ENCODE data around the gene GATB.

GATB gene

DNA sequence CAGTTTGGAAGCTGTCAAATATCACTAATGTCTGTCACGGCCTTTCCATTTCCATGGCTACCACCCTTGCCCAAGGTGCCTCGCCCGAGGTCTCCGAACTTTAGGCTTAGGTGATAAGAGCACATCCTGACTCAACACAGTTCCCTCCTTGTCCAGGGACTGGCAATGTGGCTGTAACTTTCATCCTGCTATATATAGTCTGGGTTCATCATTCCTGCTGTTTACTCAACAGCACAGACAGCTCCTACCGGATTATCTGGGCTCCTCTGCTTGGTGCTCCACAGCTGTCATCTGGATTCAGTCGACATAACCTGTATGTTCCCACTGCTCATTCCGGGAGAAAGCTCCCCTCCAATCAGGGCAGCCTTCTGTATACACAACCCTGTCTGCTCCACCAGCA is 51.2 kb downstream of the GATB start:
- no peaks in the 10 kb centered on the region for H3K36me3 ChIP-seq (ENCODE audit: insufficient read depth, low read depth, low read length)
- no peak overlapping the region for H3K27ac ChIP-seq (ENCODE audit: low read length)
- no peaks in the 10 kb centered on the region for H3K27me3 ChIP-seq (ENCODE audit: insufficient read depth, low read length)
- no peak overlapping the region for H3K9ac ChIP-seq (ENCODE audit: low read depth, low read length)
- no peaks in the 10 kb centered on the region for H3K4me1 ChIP-seq (ENCODE audit: insufficient read depth, low read length)
- no peak overlapping the region for H3K4me3 ChIP-seq (ENCODE audit: low read length)
- no peaks in the 10 kb centered on the region for H3K9me3 ChIP-seq (ENCODE audit: insufficient read depth, low read depth, low read length)

DNA sequence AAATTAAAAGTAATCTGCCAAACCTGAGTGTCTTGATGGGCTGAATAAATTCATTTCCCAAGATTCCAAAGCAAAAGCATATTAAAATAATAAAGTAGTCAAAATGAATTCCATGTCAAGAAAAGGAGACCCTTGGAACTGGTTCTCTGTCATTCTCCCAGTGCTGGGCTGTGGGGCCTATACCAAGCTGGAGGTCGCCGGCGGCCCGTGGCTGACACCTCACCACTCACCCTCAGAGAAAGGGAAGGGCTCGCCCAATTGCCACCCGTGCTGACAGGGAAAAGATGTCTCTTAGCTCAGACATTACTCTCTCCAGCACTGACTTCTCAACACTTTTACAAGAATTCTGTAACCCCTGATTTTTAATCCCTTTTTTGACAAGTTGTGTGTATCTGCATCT is 51.7 kb downstream of the GATB start:
- H3K4me3 ChIP-seq (ENCODE audit: low read length): no peak overlapping the region
- H3K27me3 ChIP-seq (ENCODE audit: insufficient read depth, low read length): no peaks in the 10 kb centered on the region
- no peaks in the 10 kb centered on the region for H3K9me3 ChIP-seq (ENCODE audit: insufficient read depth, low read depth, low read length)
- no peak overlapping the region for H3K9ac ChIP-seq (ENCODE audit: low read depth, low read length)
- H3K36me3 ChIP-seq (ENCODE audit: insufficient read depth, low read depth, low read length): no peaks in the 10 kb centered on the region
- no peak overlapping the region for H3K27ac ChIP-seq (ENCODE audit: low read length)
- H3K4me1 ChIP-seq (ENCODE audit: insufficient read depth, low read length): no peaks in the 10 kb centered on the region

DNA sequence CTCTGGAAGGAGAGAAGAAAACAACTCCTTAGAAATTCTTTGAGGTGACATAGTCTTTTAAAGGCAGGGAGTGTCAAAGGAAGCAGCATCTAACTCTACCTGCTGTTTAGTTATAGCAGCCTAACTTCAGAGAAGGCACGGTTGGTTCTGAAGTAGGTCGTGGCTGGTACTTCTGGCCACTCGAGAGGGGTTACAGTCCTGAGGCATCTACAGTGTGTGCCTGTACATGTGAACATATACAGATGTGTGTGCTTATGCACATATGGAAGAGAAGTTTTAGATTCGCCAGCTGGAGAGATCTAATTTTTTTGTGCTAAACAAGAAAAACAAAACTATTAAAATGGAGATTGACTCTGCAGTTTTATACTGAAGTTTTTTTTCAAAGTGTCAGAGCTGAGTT is 52.7 kb downstream of the GATB start:
- H3K27me3 ChIP-seq (ENCODE audit: insufficient read depth, low read length): no peaks in the 10 kb centered on the region
- H3K27ac ChIP-seq (ENCODE audit: low read length): no peak overlapping the region
- no peaks in the 10 kb centered on the region for H3K4me1 ChIP-seq (ENCODE audit: insufficient read depth, low read length)
- H3K9me3 ChIP-seq (ENCODE audit: insufficient read depth, low read depth, low read length): no peaks in the 10 kb centered on the region
- 0 out of 2 replicates have a peak, but pooled peaks cover 5% of the 10 kb centered on the region for H3K36me3 ChIP-seq (ENCODE audit: insufficient read depth, low read depth, low read length)
- no peak overlapping the region for H3K9ac ChIP-seq (ENCODE audit: low read depth, low read length)
- H3K4me3 ChIP-seq (ENCODE audit: low read length): no peak overlapping the region

DNA sequence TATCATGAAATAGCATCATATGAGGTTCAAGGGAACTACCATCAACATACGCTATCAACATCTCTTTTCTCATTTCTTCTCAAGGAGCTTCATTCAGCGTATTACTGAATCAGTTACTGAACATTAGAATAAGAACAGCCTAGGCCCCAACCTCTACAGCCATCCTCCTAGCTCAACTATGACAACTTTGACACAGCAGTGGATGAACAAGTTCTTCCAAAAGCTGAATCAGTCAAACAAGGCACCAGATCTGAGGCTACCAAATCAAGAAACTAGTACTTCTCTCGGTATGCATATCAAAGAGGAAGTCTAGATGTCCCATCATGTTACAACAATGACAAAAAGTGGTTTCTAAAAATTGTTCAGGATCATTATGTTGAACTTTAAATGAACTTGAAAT is 57.4 kb downstream of the GATB start:
- H3K36me3 ChIP-seq (ENCODE audit: insufficient read depth, low read depth, low read length): peaks cover 9% of the 10 kb centered on the region; the same call in 1 of the 2 replicates
- no peaks in the 10 kb centered on the region for H3K27me3 ChIP-seq (ENCODE audit: insufficient read depth, low read length)
- no peak overlapping the region for H3K27ac ChIP-seq (ENCODE audit: low read length)

DNA sequence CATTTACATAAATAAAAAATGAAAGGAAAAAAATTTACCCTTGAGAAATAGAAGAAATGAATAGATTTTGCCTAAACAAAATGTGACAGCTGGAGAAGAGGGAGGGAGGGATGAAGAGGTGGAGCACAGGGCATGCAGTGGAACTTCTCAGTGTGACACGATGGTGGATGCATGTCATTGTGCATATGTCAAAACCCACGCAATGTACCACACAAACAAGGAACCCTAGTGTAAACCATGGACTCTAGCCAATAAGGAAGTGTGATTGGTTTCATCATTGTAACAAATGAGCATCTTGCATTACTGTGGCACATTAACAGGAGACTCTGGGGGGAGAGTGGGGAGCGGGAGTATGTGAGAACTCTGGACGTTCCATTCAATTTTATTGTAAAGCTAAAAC is 58.6 kb downstream of the GATB start:
- Histone ChIP-seq H3K4me3 (ENCODE audit: low read length) (no peak overlapping the region), H3K4me1 (ENCODE audit: insufficient read depth, low read length) (no peaks in the 10 kb centered on the region), H3K9me3 (ENCODE audit: insufficient read depth, low read depth, low read length) (peaks cover 1% of the 10 kb centered on the region; the same call in 1 of the 2 replicates), H3K27me3 (ENCODE audit: insufficient read depth, low read length) (no peaks in the 10 kb centered on the region), H3K9ac (ENCODE audit: low read depth, low read length) (no peak overlapping the region), H3K36me3 (ENCODE audit: insufficient read depth, low read depth, low read length) (peaks cover 9% of the 10 kb centered on the region; the same call in 1 of the 2 replicates), H3K27ac (ENCODE audit: low read length) (no peak overlapping the region)

More for the DNA sequence above, 57.4 kb downstream of the GATB start:
- Histone ChIP-seq H3K4me1 (ENCODE audit: insufficient read depth, low read length) (no peaks in the 10 kb centered on the region), H3K4me3 (ENCODE audit: low read length) (no peak overlapping the region), H3K9me3 (ENCODE audit: insufficient read depth, low read depth, low read length) (no peaks in the 10 kb centered on the region), H3K9ac (ENCODE audit: low read depth, low read length) (no peak overlapping the region)

DNA sequence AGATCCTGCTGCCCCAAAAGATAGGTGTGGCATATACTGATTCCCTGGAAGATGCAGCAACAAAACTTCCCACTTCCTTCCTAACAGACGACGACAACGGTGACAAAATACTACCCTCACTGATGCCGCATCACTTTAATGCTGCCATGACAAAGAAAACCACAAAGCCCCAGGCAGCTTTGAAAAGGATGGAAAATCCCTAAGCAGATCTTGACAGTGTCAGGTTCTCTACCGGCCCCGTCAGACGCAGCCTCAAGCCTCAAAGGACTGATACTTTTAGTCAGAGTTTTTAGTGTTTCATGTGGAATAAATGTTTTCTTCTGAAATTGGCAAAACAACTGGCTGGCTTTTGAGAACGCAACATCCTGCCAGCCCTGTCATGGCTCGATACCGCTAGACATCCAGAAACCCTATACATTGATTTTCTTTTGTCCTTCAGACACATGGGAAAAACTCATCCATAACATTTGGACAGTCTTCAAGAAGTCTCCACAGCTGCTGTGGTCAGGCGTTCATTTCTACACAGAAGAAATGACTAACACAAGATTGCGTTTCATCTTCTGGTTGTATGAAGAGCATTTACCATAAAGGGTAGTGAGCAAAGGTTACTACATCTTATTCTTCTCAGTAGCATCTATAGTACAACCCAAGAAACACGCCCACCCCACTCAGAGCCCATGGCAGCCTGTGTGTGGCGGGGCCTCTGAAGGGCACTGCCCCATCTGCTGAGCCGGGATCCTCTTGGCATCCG is 60.1 kb downstream of the GATB start:
- no peak overlapping the region for H3K27ac ChIP-seq (ENCODE audit: low read length)
- H3K36me3 ChIP-seq (ENCODE audit: insufficient read depth, low read depth, low read length): peaks cover 9% of the 10 kb centered on the region; the same call in 1 of the 2 replicates
- no peaks in the 10 kb centered on the region for H3K4me1 ChIP-seq (ENCODE audit: insufficient read depth, low read length)
- H3K9ac ChIP-seq (ENCODE audit: low read depth, low read length): no peak overlapping the region
- H3K4me3 ChIP-seq (ENCODE audit: low read length): no peak overlapping the region
- no peaks in the 10 kb centered on the region for H3K27me3 ChIP-seq (ENCODE audit: insufficient read depth, low read length)
- peaks cover 4% of the 10 kb centered on the region; the same call in 1 of the 2 replicates for H3K9me3 ChIP-seq (ENCODE audit: insufficient read depth, low read depth, low read length)

DNA sequence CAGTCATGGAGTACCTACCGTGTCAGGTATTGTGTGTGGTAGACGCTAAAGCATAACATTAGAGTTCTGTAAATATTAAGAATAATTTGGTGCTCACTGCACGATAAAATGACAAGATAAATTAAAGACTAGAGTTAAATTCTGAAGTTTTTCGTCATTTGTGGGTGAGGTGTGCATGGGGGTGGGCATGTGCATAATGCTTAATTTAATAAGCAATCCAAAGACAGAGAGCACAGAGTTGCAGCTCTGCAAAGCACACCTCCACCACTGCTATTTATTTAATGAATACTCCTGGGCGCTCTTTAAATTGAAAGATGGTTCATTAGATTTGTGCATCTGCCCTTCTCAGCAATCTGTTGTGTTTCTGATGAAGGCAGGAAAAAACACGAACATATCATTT is 62.6 kb downstream of the GATB start:
- no peak overlapping the region for H3K27ac ChIP-seq (ENCODE audit: low read length)
- no peak overlapping the region for H3K4me3 ChIP-seq (ENCODE audit: low read length)
- no peaks in the 10 kb centered on the region for H3K4me1 ChIP-seq (ENCODE audit: insufficient read depth, low read length)
- H3K27me3 ChIP-seq (ENCODE audit: insufficient read depth, low read length): no peaks in the 10 kb centered on the region
- peaks cover 4% of the 10 kb centered on the region; the same call in 1 of the 2 replicates for H3K9me3 ChIP-seq (ENCODE audit: insufficient read depth, low read depth, low read length)
- H3K9ac ChIP-seq (ENCODE audit: low read depth, low read length): no peak overlapping the region
- H3K36me3 ChIP-seq (ENCODE audit: insufficient read depth, low read depth, low read length): peaks cover 5% of the 10 kb centered on the region; the same call in 1 of the 2 replicates

DNA sequence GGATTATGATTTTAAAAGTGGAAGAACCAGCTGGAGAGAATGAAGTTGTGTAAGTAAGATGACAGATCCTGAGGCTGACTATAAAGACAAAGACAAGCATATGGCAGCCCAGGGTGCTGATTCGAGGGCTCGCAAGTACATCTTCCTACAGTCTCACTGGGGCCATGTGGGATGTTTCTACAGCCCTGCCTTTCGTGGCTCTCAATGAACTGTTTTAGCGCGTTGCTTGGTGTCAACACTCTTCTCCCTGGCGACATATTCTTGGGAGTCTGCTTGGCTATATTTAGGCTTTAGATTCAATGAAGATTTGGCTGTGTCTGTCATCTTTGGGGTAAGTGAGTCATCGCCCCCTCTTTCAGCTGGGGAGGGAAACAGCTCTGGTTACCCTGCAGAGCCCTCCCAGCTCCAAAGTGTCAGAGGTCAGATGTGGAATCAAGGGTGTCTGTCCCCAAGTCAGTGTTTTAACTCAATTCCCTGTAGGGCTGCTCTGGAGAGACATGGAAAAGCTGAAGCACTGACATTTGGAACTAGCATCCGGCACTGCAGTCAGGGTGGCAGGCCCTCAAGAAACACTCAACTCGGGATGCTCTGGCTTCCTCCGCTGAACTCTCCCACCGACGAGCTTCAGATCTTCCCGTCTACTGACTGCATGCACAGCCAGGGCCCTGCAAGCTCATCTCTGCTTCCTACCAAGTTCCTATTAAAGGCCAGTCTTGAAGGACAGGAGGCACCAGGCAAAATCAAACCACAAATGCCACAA is 65.7 kb downstream of the GATB start:
- Histone ChIP-seq H3K36me3 (ENCODE audit: insufficient read depth, low read depth, low read length) (no peaks in the 10 kb centered on the region), H3K9me3 (ENCODE audit: insufficient read depth, low read depth, low read length) (peaks cover 4% of the 10 kb centered on the region; the same call in 1 of the 2 replicates), H3K27ac (ENCODE audit: low read length) (no peak overlapping the region), H3K9ac (ENCODE audit: low read depth, low read length) (no peak overlapping the region), H3K4me3 (ENCODE audit: low read length) (no peak overlapping the region), H3K27me3 (ENCODE audit: insufficient read depth, low read length) (no peaks in the 10 kb centered on the region), H3K4me1 (ENCODE audit: insufficient read depth, low read length) (peaks cover 4% of the 10 kb centered on the region)

DNA sequence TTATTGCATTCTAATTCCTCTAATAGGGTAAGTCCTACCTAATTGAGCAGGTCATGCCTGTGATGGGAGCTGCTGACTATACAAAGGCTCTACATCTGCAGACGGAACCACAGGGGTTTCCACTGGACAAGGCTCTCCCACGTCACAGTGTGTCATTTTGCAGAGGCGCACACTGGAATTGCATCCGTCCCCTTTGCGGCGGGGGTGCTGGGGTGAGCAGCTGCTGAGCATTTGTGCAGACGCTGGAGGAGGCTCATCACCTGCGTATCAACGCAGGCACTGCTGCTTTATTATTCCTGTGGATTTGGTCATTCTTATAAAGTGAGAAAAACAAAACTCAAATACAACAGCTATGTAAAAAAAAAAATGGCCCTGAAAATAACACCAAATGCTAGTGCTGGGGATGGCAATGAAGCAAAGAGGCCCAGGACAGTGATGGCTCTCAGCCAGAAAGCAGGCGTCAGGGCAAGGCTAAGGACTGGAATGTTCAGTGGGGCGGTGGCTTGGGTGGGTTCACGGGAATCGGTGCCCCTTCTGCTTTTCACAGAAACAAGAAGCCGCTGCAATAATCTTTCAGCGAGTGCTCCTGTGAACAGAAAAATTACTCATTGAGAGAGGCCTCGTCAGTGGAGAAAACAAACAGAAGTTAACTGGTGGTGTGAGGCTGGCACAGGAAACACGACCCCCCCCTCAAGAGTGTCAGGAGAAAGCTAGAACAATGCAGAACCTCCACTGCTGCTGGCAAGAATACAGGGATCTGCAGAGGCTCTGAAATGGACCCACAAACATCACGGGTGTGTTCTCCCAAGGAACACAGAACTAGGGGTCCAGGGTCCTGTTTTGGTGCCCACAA is 67.8 kb downstream of the GATB start:
- H3K36me3 ChIP-seq (ENCODE audit: insufficient read depth, low read depth, low read length): no peaks in the 10 kb centered on the region
- H3K4me1 ChIP-seq (ENCODE audit: insufficient read depth, low read length): peaks cover 14% of the 10 kb centered on the region
- no peak overlapping the region for H3K9ac ChIP-seq (ENCODE audit: low read depth, low read length)
- H3K27me3 ChIP-seq (ENCODE audit: insufficient read depth, low read length): no peaks in the 10 kb centered on the region
- H3K4me3 ChIP-seq (ENCODE audit: low read length): no peak overlapping the region
- peaks cover 4% of the 10 kb centered on the region; the same call in 1 of the 2 replicates for H3K9me3 ChIP-seq (ENCODE audit: insufficient read depth, low read depth, low read length)
- H3K27ac ChIP-seq (ENCODE audit: low read length): no peak overlapping the region

DNA sequence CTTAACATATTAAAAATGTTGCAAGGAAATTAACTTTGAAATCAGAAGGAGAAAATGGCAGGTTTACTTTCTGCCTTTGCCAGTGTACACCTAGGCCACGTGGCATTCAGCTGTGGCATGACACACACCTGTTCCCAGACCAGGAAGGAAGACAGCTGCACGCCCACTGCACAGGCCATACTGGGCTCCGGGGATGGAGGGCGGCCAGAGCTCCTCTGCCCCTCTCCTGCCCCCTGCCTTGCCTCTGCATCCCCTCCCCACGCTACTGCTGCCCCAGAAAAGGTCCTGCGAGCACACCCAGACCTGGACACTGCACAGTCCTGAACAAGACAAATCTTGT is 68.4 kb downstream of the GATB start:
- Histone ChIP-seq H3K9ac (ENCODE audit: low read depth, low read length) (no peak overlapping the region), H3K27me3 (ENCODE audit: insufficient read depth, low read length) (no peaks in the 10 kb centered on the region), H3K4me1 (ENCODE audit: insufficient read depth, low read length) (peaks cover 19% of the 10 kb centered on the region), H3K9me3 (ENCODE audit: insufficient read depth, low read depth, low read length) (peaks cover 4% of the 10 kb centered on the region; the same call in 1 of the 2 replicates), H3K36me3 (ENCODE audit: insufficient read depth, low read depth, low read length) (no peaks in the 10 kb centered on the region), H3K27ac (ENCODE audit: low read length) (no peak overlapping the region), H3K4me3 (ENCODE audit: low read length) (no peak overlapping the region)

DNA sequence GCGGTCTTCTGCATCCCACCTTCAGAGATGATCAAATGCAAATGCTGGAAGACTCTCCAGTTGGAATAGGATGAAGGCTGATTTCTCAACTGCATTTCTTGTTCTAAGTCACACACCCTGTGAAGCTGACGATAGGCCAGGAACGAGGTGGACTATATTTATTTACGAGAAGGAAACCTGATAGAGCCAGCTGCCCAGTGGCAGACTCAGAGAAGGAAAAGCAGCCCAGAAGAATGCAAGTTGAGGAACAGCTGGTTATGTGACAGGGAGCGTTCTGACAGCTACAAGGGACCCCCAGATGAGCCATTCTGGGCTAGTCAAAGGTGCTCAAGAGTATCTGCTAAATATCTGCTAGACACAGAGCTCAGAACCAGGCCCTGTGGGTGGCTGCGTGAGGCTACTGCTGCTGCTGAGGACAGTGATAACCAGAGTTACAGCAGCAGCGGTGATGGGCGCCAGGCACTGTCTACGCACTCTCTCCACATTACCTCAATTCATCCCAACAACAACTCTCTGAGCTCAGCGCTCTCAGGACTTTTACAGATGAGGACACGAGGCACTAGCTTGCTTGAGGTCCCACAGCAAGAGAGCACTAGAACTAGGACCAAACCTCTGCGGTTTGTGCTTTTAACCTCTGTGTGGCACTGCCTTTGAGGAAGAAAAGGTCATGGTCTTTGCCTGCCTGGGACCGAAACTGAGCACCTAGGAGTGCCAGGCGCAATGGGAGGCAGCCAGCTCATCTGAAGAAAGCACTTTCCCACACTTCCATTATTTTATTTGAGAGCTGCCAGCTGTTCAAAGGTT is 69.0 kb downstream of the GATB start:
- no peak overlapping the region for H3K4me3 ChIP-seq (ENCODE audit: low read length)
- H3K9ac ChIP-seq (ENCODE audit: low read depth, low read length): no peak overlapping the region
- peaks cover 20% of the 10 kb centered on the region for H3K4me1 ChIP-seq (ENCODE audit: insufficient read depth, low read length)
- H3K27me3 ChIP-seq (ENCODE audit: insufficient read depth, low read length): no peaks in the 10 kb centered on the region
- H3K27ac ChIP-seq (ENCODE audit: low read length): no peak overlapping the region
- H3K9me3 ChIP-seq (ENCODE audit: insufficient read depth, low read depth, low read length): no peaks in the 10 kb centered on the region
- H3K36me3 ChIP-seq (ENCODE audit: insufficient read depth, low read depth, low read length): no peaks in the 10 kb centered on the region

Data from iPS-20b (cell line).